Nucleus accumbens (tissue), 56 donors: Measurements from ENCODE around the gene SERPINA6.
"Not testable (repeated sequence)": the region's sequence is repeated elsewhere in the genome, so short reads cannot be mapped to it uniquely, and the experiment has no call there.

ENCODE experiments used
- DNase-seq, 56 donors: peaks; one replicate each; lab custom pipeline; 2025; lab: John Stamatoyannopoulos, UW

SERPINA6 gene

GRCh38 chr14:94295360-94296180, 27.6 kb downstream of the SERPINA6 start:
- no peak for DNase-seq

- no peak for DNase-seq
These were observed 29.6 kb downstream of the SERPINA6 start for GRCh38 chr14:94293578-94293924.

GRCh38 chr14:94292872-94293577, 30.1 kb downstream of the SERPINA6 start, which contains the start of gene SERPINA10:
TSS of gene SERPINA10 (minus strand) at chr14:94293268. CDS start at chr14:94290593, 2,675 bp downstream.
- DNase-seq: no peak

GRCh38 chr14:94292526-94292871, 30.6 kb downstream of the SERPINA6 start:
- DNase-seq: no peak

DNA sequence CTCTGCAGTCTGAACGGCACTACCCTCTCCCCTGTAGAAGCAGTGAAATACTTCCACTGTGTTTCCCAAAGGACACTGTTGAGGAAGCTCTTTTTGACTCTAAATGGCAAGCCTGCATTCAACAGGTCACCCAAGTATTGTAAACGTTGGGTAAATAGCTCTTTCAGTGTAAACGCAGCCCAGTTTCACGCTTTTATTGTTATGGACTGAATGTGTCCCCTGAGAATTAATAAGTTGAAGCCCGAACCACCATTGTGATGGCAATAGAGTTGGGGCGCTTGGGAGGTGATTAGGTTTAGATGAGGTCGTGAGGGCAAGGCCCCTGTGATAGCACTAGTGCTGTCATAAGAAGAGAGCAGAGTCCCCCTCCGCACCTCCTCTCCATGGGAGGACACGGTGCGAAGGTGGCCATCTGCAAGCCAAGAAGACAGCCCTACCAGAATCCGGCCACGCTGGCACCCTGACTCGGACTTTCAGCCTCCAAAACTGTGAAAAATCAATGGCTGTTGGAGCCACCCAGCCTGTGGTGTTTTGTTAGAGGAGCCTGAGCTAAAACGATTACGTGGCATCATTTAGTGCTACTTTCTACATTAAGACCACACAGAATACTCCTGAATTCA, 31.1 kb downstream of the SERPINA6 start:
- DNase-seq: no peak

GRCh38 chr14:94291159-94291905, 31.8 kb downstream of the SERPINA6 start:
- no peak for DNase-seq

- no peak for DNase-seq
These were observed 32.9 kb downstream of the SERPINA6 start for GRCh38 chr14:94290197-94290596.

GRCh38 chr14:94288610-94289465, 34.3 kb downstream of the SERPINA6 start:
- no peak for DNase-seq

GRCh38 chr14:94285158-94285557, 38.0 kb downstream of the SERPINA6 start:
- DNase-seq: no peak

GRCh38 chr14:94284221-94284620, 38.9 kb downstream of the SERPINA6 start:
- DNase-seq: no peak

GRCh38 chr14:94282991-94283723, 40.0 kb downstream of the SERPINA6 start:
- DNase-seq: no peak

- DNase-seq: no peak
These were observed 44.4 kb downstream of the SERPINA6 start for GRCh38 chr14:94278731-94279130.

DNA sequence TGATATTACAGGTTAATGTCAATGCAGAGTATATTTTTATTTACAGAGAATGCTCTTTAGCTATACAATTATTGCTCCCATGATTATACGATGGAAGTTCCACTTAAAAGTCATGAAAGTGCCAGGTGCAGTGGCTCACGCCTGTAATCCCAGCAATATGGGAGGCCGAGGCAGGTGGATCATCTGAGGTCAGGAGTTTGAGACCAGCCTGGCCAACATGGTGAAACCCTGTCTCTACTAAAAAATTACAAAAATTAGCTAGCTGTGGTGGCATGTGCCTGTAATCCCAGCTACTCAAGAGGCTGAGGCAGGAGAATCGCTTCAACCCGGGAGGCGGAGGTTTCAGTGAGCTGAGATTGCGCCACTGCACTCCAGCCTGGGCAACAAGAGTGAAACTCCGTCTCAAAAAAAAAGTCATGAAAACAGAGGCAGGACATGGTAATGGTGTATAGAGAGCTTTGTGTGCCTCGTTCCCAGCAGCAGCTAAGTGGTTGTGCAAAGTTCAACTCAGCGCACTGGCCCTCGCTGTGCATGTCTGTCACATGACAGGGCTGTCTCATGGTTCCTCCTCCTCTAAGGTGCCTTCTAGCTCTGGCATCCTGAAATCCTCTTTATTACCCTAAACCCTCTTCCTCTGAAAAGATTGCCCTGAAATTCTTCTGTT, 46.1 kb downstream of the SERPINA6 start:
- DNase-seq: not testable (repeated sequence)

DNA sequence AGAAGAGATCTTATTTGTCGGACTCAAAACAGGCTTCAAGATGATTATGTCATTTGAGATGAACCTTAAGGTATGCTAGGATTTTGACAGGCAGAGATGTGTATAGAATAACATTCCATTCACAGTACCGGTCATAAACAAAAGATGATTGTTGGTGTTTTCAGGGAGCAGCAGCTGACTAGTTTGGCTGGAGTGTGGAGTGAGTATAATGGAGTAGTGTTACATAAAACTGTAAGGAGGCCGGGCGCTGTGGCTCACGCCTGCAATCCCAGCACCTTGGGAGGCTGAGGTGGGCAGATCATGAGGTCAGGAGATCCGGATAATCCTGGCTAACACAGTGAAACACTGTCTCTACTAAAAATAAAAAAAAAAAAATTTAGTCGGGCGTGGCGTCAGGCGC, 54.0 kb downstream of the SERPINA6 start:
- peak in 37 of 56 donors; percentile 5 to 72 (median 42) for DNase-seq

GRCh38 chr14:94268582-94268981, 54.6 kb downstream of the SERPINA6 start:
- not testable (repeated sequence) for DNase-seq

DNA sequence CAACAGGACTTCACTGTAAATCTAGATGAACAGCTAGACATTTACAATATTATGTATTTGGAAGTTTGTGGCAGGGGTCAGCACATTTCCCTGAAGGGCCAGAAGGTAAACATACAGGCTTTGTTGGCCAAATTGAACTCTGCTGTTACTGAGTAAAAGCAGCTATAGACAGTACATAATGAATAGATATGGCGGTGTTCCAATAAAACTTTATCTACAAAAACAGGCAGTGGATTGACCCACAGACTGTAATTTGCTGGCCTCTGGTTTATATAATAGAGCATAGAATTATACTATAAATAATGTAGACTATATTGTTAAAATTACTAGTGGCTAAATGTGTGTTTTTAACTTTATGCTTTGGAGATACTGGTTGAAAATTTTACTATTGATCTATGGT, 55.8 kb downstream of the SERPINA6 start:
- DNase-seq: no peak

GRCh38 chr14:94264195-94264594, 58.9 kb downstream of the SERPINA6 start:
- not testable (repeated sequence) for DNase-seq
